Measurements from ENCODE around the gene NEMP1. TPM values are rescaled to one million over a fixed set of nuclear protein-coding genes. Genes with fewer than 3 reads are reported as not detected.

The NEMP1 gene
- total and polyA plus RNA-seq, 2 donors (not counting 1 experiment from before 2014, with no cell fraction given), result 8.4 to 11.1 TPM

- H4K20me1 ChIP-seq (ENCODE audit: control insufficient read depth, extremely low read depth, insufficient read depth, low read length), result no peaks in the 10 kb centered on the region
- no peak overlapping the region for H3K9ac ChIP-seq (ENCODE audit: insufficient read depth, low read length)
- H2AFZ ChIP-seq (ENCODE audit: low read length), result no peak overlapping the region
- peaks cover 33% of the 10 kb centered on the region for H3K27me3 ChIP-seq (ENCODE audit: control insufficient read depth, insufficient read depth, low read length)
- no peak overlapping the region for H3K27ac ChIP-seq (ENCODE audit: insufficient read depth, low read length)
- H3K4me3 ChIP-seq (replicated peaks in 1 of 4; ENCODE audit: control extremely low read depth in 1 of 4, insufficient read depth in 1 of 4, low read depth in 3 of 4, low read length in 4 of 4), result no peak overlapping the region
- H3K4me2 ChIP-seq (ENCODE audit: extremely low read depth, insufficient read depth, low read length), result no peak overlapping the region
- H3K36me3 ChIP-seq (ENCODE audit: control insufficient read depth, insufficient read depth, low read length), result no peaks in the 10 kb centered on the region
- no peak for DNase-seq (ENCODE audit: low read depth in 2 of 2)
- H3K9me3 ChIP-seq (ENCODE audit: control insufficient read depth, insufficient read depth, low read depth, low read length), result no peaks in the 10 kb centered on the region
- peaks cover 7% of the 10 kb centered on the region for H3K4me1 ChIP-seq (ENCODE audit: control insufficient read depth, extremely low read depth, insufficient read depth, low read length)
- TF ChIP-seq EZH2 (IDR thresholded peaks at IDR 0.05; ENCODE audit: low read length, missing control alignments) (no peak), CTCF (conservative IDR thresholded peaks at IDR 0.05 in 1 of 2, IDR thresholded peaks at IDR 0.05 in 1 of 2; ENCODE audit: low read depth in 1 of 2, low read length in 2 of 2) (no peak)
- peaks cover 2% of the 10 kb centered on the region for H3K79me2 ChIP-seq (ENCODE audit: control insufficient read depth, insufficient read depth, low read length)
These were observed 67.9 kb downstream of the NEMP1 start for GRCh38 chr12:57010627-57011247.

GRCh38 chr12:57009949-57010626 is 68.5 kb downstream of the NEMP1 start:
- H2AFZ ChIP-seq (ENCODE audit: low read length), result no peak overlapping the region
- H3K4me2 ChIP-seq (ENCODE audit: extremely low read depth, insufficient read depth, low read length), result no peak overlapping the region
- no peaks in the 10 kb centered on the region for H3K9me3 ChIP-seq (ENCODE audit: control insufficient read depth, insufficient read depth, low read depth, low read length)
- no peak overlapping the region for H3K27ac ChIP-seq (ENCODE audit: insufficient read depth, low read length)
- H3K4me3 ChIP-seq (replicated peaks in 1 of 4; ENCODE audit: control extremely low read depth in 1 of 4, insufficient read depth in 1 of 4, low read depth in 3 of 4, low read length in 4 of 4), result no peak overlapping the region
- TF ChIP-seq EZH2 (IDR thresholded peaks at IDR 0.05; ENCODE audit: low read length, missing control alignments), result no peak
- TF ChIP-seq CTCF (conservative IDR thresholded peaks at IDR 0.05 in 1 of 2, IDR thresholded peaks at IDR 0.05 in 1 of 2; ENCODE audit: low read depth in 1 of 2, low read length in 2 of 2), result no peak
- H3K9ac ChIP-seq (ENCODE audit: insufficient read depth, low read length), result no peak overlapping the region
- H3K27me3 ChIP-seq (ENCODE audit: control insufficient read depth, insufficient read depth, low read length), result peaks cover 28% of the 10 kb centered on the region
- H3K36me3 ChIP-seq (ENCODE audit: control insufficient read depth, insufficient read depth, low read length), result no peaks in the 10 kb centered on the region
- H3K79me2 ChIP-seq (ENCODE audit: control insufficient read depth, insufficient read depth, low read length), result peaks cover 9% of the 10 kb centered on the region
- peaks cover 7% of the 10 kb centered on the region for H3K4me1 ChIP-seq (ENCODE audit: control insufficient read depth, extremely low read depth, insufficient read depth, low read length)
- no peak for DNase-seq (ENCODE audit: low read depth in 2 of 2)
- H4K20me1 ChIP-seq (ENCODE audit: control insufficient read depth, extremely low read depth, insufficient read depth, low read length), result no peaks in the 10 kb centered on the region

GRCh38 chr12:57008178-57008577 is 70.4 kb downstream of the NEMP1 start:
- Histone ChIP-seq H3K27me3 (ENCODE audit: control insufficient read depth, insufficient read depth, low read length) (peaks cover 11% of the 10 kb centered on the region), H3K9ac (ENCODE audit: insufficient read depth, low read length) (no peak overlapping the region), H3K27ac (ENCODE audit: insufficient read depth, low read length) (no peak overlapping the region), H3K4me1 (ENCODE audit: control insufficient read depth, extremely low read depth, insufficient read depth, low read length) (peaks cover 7% of the 10 kb centered on the region), H3K4me3 (replicated peaks in 1 of 4; ENCODE audit: control extremely low read depth in 1 of 4, insufficient read depth in 1 of 4, low read depth in 3 of 4, low read length in 4 of 4) (no peak overlapping the region), H2AFZ (ENCODE audit: low read length) (no peak overlapping the region), H3K4me2 (ENCODE audit: extremely low read depth, insufficient read depth, low read length) (no peak overlapping the region), H4K20me1 (ENCODE audit: control insufficient read depth, extremely low read depth, insufficient read depth, low read length) (no peaks in the 10 kb centered on the region), H3K36me3 (ENCODE audit: control insufficient read depth, insufficient read depth, low read length) (peaks cover 11% of the 10 kb centered on the region), H3K79me2 (ENCODE audit: control insufficient read depth, insufficient read depth, low read length) (peaks cover 21% of the 10 kb centered on the region), H3K9me3 (ENCODE audit: control insufficient read depth, insufficient read depth, low read depth, low read length) (no peaks in the 10 kb centered on the region)
- TF ChIP-seq EZH2 (IDR thresholded peaks at IDR 0.05; ENCODE audit: low read length, missing control alignments) (no peak), CTCF (conservative IDR thresholded peaks at IDR 0.05 in 1 of 2, IDR thresholded peaks at IDR 0.05 in 1 of 2; ENCODE audit: low read depth in 1 of 2, low read length in 2 of 2) (peak; percentile 63 to 76)
- peak; percentile 54 to 84 for DNase-seq (ENCODE audit: low read depth in 2 of 2)

Measured in fibroblast of lung (primary cell).